Sigmoid colon (tissue), 4 donors: ENCODE results near the gene BAHCC1.

Experiments
- POLR2A ChIP-seq, 2 donors: fragments of 450-650 bp; IDR thresholded peaks; one replicate each; pipeline ENCODE4 v1.6.1; 2016; ENCODE audit warnings: antibody characterized with exemption in 2 of 2, mild to moderate bottlenecking in 2 of 2, moderate library complexity in 2 of 2
- POLR2AphosphoS5 ChIP-seq, 4 donors: sonication (generic); formaldehyde crosslinking; IDR thresholded peaks; one replicate each; pipeline ENCODE4 v1.6.1; 2017; ENCODE audit warnings: antibody characterized with exemption in 4 of 4
- TF ChIP-seq, protein P1 (sequence below), 4 experiments: fragments of 450-650 bp in 3 of 4; fragments of 200-600 bp in 1 of 4; IDR thresholded peaks; one replicate each; pipeline ENCODE4 v1.5.1; 2016 to 2019; ENCODE audit warnings: antibody characterized with exemption in 4 of 4, mild to moderate bottlenecking in 3 of 4, moderate library complexity in 2 of 4

DNA sequence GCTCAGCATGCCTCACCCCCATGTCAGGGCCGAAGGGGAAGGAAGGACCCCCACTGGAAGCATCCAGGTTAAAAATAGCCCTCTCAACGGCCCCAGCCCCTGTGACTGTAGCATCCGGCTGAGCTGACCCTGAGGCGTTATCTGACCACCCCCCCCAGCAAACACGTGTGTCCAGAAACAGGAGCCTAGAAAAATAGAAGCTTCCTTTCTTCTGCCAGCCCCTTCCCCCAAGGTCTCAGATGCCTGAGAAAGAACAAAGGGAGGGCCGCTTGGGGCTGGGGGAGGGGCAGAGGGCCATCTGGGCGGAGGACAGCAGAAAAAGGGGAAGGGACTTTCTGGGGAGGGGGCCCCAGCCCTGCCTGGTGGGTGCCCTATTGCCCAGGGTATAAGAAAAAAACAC lies 61.5 kb downstream of the BAHCC1 start:
- TF ChIP-seq POLR2AphosphoS5 (IDR thresholded peaks at IDR 0.05) (no peak), POLR2A (IDR thresholded peaks at IDR 0.05) (no peak)
- TF ChIP-seq, protein P1, sequence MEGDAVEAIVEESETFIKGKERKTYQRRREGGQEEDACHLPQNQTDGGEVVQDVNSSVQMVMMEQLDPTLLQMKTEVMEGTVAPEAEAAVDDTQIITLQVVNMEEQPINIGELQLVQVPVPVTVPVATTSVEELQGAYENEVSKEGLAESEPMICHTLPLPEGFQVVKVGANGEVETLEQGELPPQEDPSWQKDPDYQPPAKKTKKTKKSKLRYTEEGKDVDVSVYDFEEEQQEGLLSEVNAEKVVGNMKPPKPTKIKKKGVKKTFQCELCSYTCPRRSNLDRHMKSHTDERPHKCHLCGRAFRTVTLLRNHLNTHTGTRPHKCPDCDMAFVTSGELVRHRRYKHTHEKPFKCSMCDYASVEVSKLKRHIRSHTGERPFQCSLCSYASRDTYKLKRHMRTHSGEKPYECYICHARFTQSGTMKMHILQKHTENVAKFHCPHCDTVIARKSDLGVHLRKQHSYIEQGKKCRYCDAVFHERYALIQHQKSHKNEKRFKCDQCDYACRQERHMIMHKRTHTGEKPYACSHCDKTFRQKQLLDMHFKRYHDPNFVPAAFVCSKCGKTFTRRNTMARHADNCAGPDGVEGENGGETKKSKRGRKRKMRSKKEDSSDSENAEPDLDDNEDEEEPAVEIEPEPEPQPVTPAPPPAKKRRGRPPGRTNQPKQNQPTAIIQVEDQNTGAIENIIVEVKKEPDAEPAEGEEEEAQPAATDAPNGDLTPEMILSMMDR (IDR thresholded peaks at IDR 0.05), result no peak
